ENCODE data around the gene RALGDS.

RALGDS gene

GRCh38 chr9:133117271-133118178 lies 3.5 kb downstream of the RALGDS start:
- DNase-seq = no peak

GRCh38 chr9:133116346-133117231 lies 4.5 kb downstream of the RALGDS start:
- no peak for DNase-seq

- no peak for DNase-seq
Observed at GRCh38 chr9:133115604-133116345, 5.3 kb downstream of the RALGDS start.

GRCh38 chr9:133114886-133115603 lies 6.0 kb downstream of the RALGDS start:
- DNase-seq = no peak

GRCh38 chr9:133113949-133114885 lies 6.8 kb downstream of the RALGDS start:
- DNase-seq = peak; percentile 62

GRCh38 chr9:133113163-133113948 lies 7.7 kb downstream of the RALGDS start:
- DNase-seq = no peak

GRCh38 chr9:133112663-133113026 lies 8.4 kb downstream of the RALGDS start:
- no peak for DNase-seq

- DNase-seq = no peak
Observed at GRCh38 chr9:133111808-133112662, 9.0 kb downstream of the RALGDS start.

GRCh38 chr9:133109931-133110650 lies 10.9 kb downstream of the RALGDS start:
- no peak for DNase-seq

- no peak for DNase-seq
Observed at GRCh38 chr9:133108794-133109641, 12.0 kb downstream of the RALGDS start.

- no peak for DNase-seq
Observed at GRCh38 chr9:133107961-133108793, 12.9 kb downstream of the RALGDS start.

GRCh38 chr9:133107245-133107722 lies 13.8 kb downstream of the RALGDS start:
- no peak for DNase-seq

- DNase-seq = no peak
Observed at GRCh38 chr9:133106511-133107244, 14.4 kb downstream of the RALGDS start.

GRCh38 chr9:133105461-133105770 lies 15.6 kb downstream of the RALGDS start:
- no peak for DNase-seq

GRCh38 chr9:133104718-133105460 lies 16.2 kb downstream of the RALGDS start:
- no peak for DNase-seq

Data from NCI-H1436 (cell line).